ENCODE data around the gene PAX7.
"Not testable (repeated sequence)": the region's sequence is repeated elsewhere in the genome, so short reads cannot be mapped to it uniquely, and the experiment has no call there.

PAX7 gene

GRCh38 chr1:18726368-18726767 is 95.7 kb downstream of the PAX7 start:
- DNase-seq (ENCODE audit: low read depth in 2 of 2), result no peak

- no peak for DNase-seq (ENCODE audit: low read depth in 2 of 2)
These were observed 97.3 kb downstream of the PAX7 start for GRCh38 chr1:18727956-18728355.

- no peak for DNase-seq (ENCODE audit: low read depth in 2 of 2)
These were observed 99.7 kb downstream of the PAX7 start for GRCh38 chr1:18730321-18730720.

DNA sequence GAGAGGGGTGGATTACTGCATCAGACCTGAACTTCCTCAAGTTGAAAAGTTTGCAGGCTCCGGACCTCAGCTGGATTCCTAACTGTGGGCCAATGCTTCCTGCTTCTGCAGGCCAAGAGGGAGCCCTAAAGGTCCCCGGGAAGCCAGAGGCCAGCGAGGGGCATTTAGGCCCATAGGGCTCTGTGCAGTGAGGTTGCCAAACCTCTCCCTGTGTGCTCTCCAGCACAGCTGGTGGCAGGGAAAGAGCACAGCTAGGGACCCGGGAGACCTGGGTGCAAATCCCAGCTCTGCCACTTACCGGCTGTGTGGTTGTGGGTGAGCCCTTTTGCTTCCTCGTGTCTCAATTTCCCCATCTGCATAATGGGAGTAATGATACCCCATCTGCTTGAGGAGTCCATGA is 100.5 kb downstream of the PAX7 start:
- no peak for DNase-seq (ENCODE audit: low read depth in 2 of 2)

DNA sequence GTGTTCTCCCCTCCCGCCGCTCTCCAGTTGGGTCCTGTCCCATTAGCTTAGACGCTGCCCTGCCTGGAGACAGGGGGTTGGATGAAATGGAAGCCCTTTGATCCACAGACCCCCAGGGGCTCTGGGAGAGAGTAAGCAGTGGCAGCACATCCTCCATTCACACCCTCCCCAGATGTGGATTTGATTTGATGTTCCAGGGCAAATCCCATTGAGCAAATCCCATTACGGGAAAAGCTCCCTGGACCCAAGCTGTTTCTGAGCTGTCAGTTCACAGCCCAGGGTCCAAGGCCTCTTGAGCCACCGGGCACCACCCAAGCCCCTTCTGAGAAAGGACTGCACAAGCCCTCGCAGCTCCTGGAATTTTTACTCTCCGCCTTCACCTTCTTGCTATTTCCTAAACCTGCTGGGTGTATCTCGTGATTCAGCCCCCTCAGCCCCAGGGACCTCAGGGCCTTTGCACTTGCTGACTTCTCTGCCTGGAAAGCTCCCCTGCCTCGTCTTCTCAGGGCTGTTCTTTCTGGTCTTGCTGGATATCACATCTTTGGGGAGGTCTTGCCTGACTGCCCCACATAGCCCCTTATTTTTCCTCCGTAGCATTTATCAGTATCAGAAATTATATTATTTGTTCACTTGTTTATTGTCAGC is 101.1 kb downstream of the PAX7 start:
- DNase-seq (ENCODE audit: low read depth in 2 of 2), result no peak

GRCh38 chr1:18732686-18733085 is 102.0 kb downstream of the PAX7 start:
- DNase-seq (ENCODE audit: low read depth in 2 of 2), result no peak

DNA sequence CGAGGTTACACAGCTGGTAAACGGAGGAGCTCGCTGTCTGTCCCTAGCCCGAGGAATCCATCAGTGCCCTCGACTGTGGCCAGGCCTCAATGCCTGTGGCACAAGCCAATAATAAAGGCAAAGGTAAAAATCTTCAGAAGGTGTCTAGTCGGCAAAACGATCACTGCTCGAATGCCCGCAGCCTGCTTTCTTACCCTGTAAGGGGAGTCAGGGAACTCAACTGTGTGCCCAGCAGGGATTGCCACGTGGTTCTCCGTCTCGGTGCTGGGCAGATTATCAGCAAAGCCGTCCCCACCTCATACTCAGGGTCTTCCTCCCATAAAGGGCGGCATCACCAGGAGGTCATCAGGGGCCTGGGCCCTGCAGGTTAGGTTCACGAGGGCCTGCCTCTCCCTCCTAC is 103.4 kb downstream of the PAX7 start:
- DNase-seq (ENCODE audit: low read depth in 2 of 2), result no peak

- no peak for DNase-seq (ENCODE audit: low read depth in 2 of 2)
These were observed 104.0 kb downstream of the PAX7 start for GRCh38 chr1:18734461-18735223.

- DNase-seq (ENCODE audit: low read depth in 2 of 2), result no peak
These were observed 104.8 kb downstream of the PAX7 start for GRCh38 chr1:18735224-18735997.

- no peak for DNase-seq (ENCODE audit: low read depth in 2 of 2)
These were observed 106.3 kb downstream of the PAX7 start for GRCh38 chr1:18736958-18737357.

- no peak for DNase-seq (ENCODE audit: low read depth in 2 of 2)
These were observed 107.5 kb downstream of the PAX7 start for GRCh38 chr1:18738126-18738525.

DNA sequence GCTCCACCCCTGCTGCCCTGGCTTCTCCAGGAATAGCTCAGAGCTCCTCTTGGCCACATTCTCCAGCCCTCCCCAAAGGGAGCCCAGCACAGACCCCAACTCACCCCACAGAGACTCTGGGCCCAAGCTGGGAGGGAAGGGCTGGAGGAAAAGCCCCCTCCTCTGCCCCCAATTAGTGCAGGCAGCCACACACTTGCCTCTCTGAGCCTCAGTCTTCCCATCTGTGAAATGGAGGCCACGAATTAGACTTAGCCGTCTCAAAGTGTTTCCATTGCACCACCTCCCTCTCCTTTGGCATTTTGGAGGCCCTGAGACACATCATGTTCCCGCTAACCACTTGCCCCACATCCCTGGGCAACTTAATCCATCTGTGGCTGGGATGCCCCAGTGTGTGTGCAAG is 108.0 kb downstream of the PAX7 start:
- DNase-seq (ENCODE audit: low read depth in 2 of 2), result no peak

DNA sequence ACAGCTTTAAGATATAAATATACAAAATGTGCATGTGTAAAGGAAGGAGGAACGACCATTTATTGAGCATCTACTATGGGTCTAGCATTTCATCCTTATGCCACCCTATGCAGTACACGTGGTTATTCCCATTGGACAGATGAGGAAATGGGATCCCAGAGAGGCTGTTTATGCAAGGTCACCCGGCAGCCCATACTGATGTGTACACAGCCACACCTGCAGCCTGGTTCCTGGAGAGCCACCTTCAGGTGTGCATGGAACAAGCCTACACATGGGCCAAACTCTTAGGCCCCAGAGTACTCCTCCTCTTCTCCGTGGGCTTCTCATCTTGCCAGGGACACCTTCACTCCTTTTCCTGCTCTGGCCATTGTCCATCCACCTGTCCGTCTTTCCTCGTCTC is 108.8 kb downstream of the PAX7 start:
- no peak for DNase-seq (ENCODE audit: low read depth in 2 of 2)

DNA sequence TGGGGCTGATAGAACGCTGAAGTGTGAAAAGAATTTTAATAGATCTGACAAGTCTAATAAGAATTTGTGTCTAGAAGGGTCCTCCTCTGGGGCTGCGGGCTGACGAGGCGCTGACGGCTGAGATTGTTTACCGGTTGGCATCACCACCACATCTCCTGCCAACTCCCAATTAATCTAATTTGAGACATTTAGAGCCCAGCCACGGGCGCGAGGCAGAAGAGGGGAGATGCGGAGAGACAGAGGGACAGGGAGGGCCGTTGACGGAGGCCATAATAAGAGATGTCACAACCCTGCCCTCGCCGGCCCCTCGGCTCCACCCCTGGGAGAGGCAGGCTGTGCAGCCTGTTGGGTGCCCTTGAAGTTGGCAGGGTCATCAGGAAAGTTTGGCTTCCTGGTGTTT is 109.3 kb downstream of the PAX7 start:
- no peak for DNase-seq (ENCODE audit: low read depth in 2 of 2)

DNA sequence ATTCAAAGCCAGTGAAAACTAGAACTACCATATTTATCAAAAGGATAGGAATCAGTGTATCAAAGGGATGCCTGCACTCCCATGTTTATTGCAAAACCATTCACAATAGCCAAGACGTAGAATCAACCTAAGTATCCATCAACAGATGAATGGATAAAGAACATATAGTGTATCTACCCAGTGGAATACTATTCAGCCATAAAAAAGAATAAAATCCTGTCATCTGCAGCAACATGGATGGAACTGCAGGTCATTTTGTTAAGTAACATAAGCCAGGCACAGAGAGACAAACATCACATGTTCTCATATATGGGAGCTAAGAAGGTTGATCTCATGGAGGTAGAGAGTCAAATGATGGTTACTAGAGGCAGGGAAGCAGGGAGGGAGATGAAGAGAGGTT is 110.0 kb downstream of the PAX7 start:
- DNase-seq (ENCODE audit: low read depth in 2 of 2), result no peak

GRCh38 chr1:18743233-18743632 is 112.6 kb downstream of the PAX7 start:
- DNase-seq (ENCODE audit: low read depth in 2 of 2), result no peak

GRCh38 chr1:18744381-18744780 is 113.7 kb downstream of the PAX7 start:
- DNase-seq (ENCODE audit: low read depth in 2 of 2), result not testable (repeated sequence)

GRCh38 chr1:18746981-18747380 is 116.3 kb downstream of the PAX7 start:
- DNase-seq (ENCODE audit: low read depth in 2 of 2), result no peak

GRCh38 chr1:18747671-18748070 is 117.0 kb downstream of the PAX7 start:
- DNase-seq (ENCODE audit: low read depth in 2 of 2), result no peak

GRCh38 chr1:18748435-18748834 is 117.8 kb downstream of the PAX7 start:
- DNase-seq (ENCODE audit: low read depth in 2 of 2), result no peak

DNA sequence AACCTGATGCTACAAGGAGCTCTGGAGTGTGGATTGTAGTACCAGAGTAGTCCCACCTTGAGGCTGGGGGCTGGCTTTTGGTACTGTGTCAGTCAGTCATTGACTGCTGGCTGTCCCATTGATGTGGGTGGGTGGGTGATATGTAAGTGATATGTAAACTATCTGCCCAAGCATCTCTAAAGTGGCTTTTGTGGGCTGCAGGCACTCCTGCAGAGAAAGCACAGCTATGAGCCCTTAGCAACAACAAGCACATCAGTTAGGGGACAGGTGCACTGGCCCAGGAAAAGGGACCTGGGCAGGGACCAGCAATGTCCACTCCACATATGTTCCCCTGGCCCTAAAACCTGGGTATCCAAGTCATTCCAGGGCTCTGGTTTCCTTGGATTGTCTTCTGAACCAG is 118.9 kb downstream of the PAX7 start:
- no peak for DNase-seq (ENCODE audit: low read depth in 2 of 2)

GRCh38 chr1:18750600-18750999 is 120.0 kb downstream of the PAX7 start:
- DNase-seq (ENCODE audit: low read depth in 2 of 2), result no peak

DNA sequence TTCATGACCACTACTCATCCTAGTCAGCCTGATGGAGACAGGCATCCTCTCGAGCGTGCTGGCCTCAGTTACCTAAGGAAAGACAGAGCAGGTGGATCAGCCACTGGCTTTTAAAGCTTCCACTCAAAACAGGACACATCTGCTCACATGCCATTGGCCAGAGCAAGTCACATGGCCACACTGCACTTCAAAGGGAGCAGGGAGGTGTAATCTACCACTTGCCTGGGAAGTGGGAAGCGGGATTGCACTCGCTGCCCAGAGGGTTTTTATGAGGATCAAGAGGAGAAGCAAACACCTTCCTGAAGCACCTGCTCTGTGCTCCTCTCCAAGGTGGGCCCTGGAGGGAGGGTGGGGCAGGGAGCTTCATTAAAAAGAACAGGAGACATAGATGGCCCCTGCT is 120.8 kb downstream of the PAX7 start:
- DNase-seq (ENCODE audit: low read depth in 2 of 2), result no peak
